HT-29 (cell line): Measurements from ENCODE around the gene FOS. TPM values are rescaled to one million over a fixed set of nuclear protein-coding genes. Genes with fewer than 3 reads are reported as not detected.

Experiments
- DNase-seq: peaks from one replicate; pipeline ENCODE4 v3.0.0-alpha.2; 2015; ENCODE audit warnings: low spot score
- total RNA-seq: library from RNA; depleted of rRNA; stranded (reverse); fragments of >200 nt; shearing (Covaris generic); gene quantifications from 2 replicates; pipeline ENCODE4 v1.2.3, GENCODE V29; 2014

Gene FOS
- total RNA-seq, 1 experiment from 2014 or later: 667 TPM

GRCh38 chr14:75275598-75275997, 3.0 kb upstream of the FOS start:
- no peak for DNase-seq

- peak; percentile 88 for DNase-seq
Observed at GRCh38 chr14:75277008-75277814, 1.4 kb upstream of the FOS start.

- DNase-seq: peak; percentile 33
Observed at GRCh38 chr14:75277815-75278421, 710 bp upstream of the FOS start.

GRCh38 chr14:75279153-75279762, 630 bp downstream of the FOS start:
- DNase-seq: no peak

GRCh38 chr14:75279763-75280290, 1.2 kb downstream of the FOS start:
- peak; percentile 45 for DNase-seq

- peak; percentile 60 for DNase-seq
Observed at GRCh38 chr14:75280291-75280830, 1.7 kb downstream of the FOS start.

GRCh38 chr14:75280831-75281653, 2.4 kb downstream of the FOS start:
- no peak for DNase-seq

GRCh38 chr14:75281654-75282019, 3.0 kb downstream of the FOS start:
- DNase-seq: peak; percentile 60

GRCh38 chr14:75282170-75282554, 3.5 kb downstream of the FOS start:
- DNase-seq: peak; percentile 66

GRCh38 chr14:75282555-75283161, 4.0 kb downstream of the FOS start:
- DNase-seq: peak; percentile 70

GRCh38 chr14:75283162-75283832, 4.7 kb downstream of the FOS start:
- peak; percentile 90 for DNase-seq

GRCh38 chr14:75283833-75284563, 5.4 kb downstream of the FOS start:
- DNase-seq: no peak

- no peak for DNase-seq
Observed at GRCh38 chr14:75285331-75285730, 6.7 kb downstream of the FOS start.

GRCh38 chr14:75286313-75286712, 7.7 kb downstream of the FOS start:
- DNase-seq: no peak

- DNase-seq: no peak
Observed at GRCh38 chr14:75289840-75290388, 11.3 kb downstream of the FOS start.

GRCh38 chr14:75290851-75291250, 12.2 kb downstream of the FOS start:
- no peak for DNase-seq

- DNase-seq: no peak
Observed at GRCh38 chr14:75291331-75291730, 12.7 kb downstream of the FOS start.

GRCh38 chr14:75292101-75292563, 13.5 kb downstream of the FOS start:
- DNase-seq: no peak

GRCh38 chr14:75292886-75293285, 14.3 kb downstream of the FOS start:
- no peak for DNase-seq
